Bronchial epithelial cell (primary cell): ENCODE measurements around the gene SAPCD2. TPM values are rescaled to one million over a fixed set of nuclear protein-coding genes. Genes with fewer than 3 reads are reported as not detected.
A peak's percentile ranks its signal among the peaks of the same experiment; 100 is the strongest.

ENCODE experiments used
- DNase-seq: peaks from one replicate; pipeline ENCODE4 v3.0.0-alpha.2; 2010; ENCODE audit warnings: low read depth
- FAIRE-seq: peaks from 2 replicates; lab custom pipeline; 2011; peaks lifted over from hg19 to GRCh38; lab: Jason Lieb, UNC
- H3K27me3 ChIP-seq: 2 replicates; pipeline ENCODE4 v1.5.1; 2011; ENCODE audit warnings: low read length; ENCODE audit not compliant: control insufficient read depth, insufficient read depth
- H3K36me3 ChIP-seq: 2 replicates; pipeline ENCODE4 v1.5.1; 2011; ENCODE audit warnings: low read length; ENCODE audit not compliant: control insufficient read depth, insufficient read depth
- H3K4me3 ChIP-seq: 2 replicates; pipeline ENCODE4 v1.5.1; 2011; ENCODE audit warnings: mild to moderate bottlenecking, low read depth, low read length, control low read depth
- total RNA-seq: library from RNA; depleted of rRNA; stranded (reverse); fragments of >200 nt; gene quantifications from 2 replicates; pipeline ENCODE4 v1.2.1, GENCODE V29; 2014
- TF ChIP-seq, protein P1 (sequence below): IDR thresholded peaks from 2 replicates; pipeline ENCODE4 v1.5.1; 2011; ENCODE audit warnings: mild to moderate bottlenecking, moderate library complexity, low read length, control low read depth, inconsistent platforms; ENCODE audit not compliant: insufficient read depth, severe bottlenecking

The SAPCD2 gene
- total RNA-seq, 1 donor from 2014 or later: 0.26 TPM

DNA sequence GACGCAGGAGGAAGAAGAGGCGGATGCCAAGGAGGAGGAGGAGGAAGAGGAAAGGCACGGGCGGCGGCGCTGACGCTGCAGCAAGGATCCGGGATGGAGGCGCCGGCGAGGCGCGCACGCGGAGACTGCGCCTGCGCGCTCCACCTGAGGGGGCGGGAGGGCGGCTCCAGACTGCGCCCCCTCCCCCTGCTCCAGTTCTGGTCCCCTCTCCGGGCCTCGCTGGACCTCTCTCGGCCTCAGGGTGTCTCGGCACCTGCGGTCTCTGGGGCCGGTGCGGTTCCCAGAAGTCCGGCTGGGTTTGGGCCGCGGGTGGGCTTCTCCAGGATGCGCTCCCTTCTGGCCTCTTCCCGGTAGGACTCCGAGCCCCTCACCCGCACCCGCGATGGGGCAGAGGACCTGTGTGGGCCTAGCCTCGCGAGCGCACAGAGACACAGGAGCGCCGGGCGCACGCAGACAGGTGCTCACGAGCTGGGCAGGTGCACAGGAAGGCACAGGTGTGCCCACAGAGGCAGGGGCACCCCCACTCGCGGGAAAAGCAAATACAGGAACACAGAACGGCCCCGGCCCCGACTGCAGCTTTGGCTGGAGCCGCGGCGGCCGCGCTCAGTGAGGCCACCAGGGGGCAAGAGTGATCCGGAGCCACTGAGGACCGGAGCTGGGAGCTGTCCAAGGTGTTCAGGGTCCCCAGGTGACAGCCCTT lies 24.1 kb downstream of the SAPCD2 start, which contains the start of gene NPDC1:
TSS of gene NPDC1 (minus strand) at position 90 of the 700 bp plus-strand sequence. CDS start 188 bp downstream, outside the sequence.
- Histone ChIP-seq H3K27me3 (peaks cover 4% of the 10 kb centered on the region), H3K36me3 (peaks cover 3% of the 10 kb centered on the region), H3K4me3 (peak within 1 kb of the TSS; percentile 63)
- TF ChIP-seq, protein P1, sequence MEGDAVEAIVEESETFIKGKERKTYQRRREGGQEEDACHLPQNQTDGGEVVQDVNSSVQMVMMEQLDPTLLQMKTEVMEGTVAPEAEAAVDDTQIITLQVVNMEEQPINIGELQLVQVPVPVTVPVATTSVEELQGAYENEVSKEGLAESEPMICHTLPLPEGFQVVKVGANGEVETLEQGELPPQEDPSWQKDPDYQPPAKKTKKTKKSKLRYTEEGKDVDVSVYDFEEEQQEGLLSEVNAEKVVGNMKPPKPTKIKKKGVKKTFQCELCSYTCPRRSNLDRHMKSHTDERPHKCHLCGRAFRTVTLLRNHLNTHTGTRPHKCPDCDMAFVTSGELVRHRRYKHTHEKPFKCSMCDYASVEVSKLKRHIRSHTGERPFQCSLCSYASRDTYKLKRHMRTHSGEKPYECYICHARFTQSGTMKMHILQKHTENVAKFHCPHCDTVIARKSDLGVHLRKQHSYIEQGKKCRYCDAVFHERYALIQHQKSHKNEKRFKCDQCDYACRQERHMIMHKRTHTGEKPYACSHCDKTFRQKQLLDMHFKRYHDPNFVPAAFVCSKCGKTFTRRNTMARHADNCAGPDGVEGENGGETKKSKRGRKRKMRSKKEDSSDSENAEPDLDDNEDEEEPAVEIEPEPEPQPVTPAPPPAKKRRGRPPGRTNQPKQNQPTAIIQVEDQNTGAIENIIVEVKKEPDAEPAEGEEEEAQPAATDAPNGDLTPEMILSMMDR: peak; percentile 95
- FAIRE-seq: no peak
- DNase-seq: peak; percentile 52

DNA sequence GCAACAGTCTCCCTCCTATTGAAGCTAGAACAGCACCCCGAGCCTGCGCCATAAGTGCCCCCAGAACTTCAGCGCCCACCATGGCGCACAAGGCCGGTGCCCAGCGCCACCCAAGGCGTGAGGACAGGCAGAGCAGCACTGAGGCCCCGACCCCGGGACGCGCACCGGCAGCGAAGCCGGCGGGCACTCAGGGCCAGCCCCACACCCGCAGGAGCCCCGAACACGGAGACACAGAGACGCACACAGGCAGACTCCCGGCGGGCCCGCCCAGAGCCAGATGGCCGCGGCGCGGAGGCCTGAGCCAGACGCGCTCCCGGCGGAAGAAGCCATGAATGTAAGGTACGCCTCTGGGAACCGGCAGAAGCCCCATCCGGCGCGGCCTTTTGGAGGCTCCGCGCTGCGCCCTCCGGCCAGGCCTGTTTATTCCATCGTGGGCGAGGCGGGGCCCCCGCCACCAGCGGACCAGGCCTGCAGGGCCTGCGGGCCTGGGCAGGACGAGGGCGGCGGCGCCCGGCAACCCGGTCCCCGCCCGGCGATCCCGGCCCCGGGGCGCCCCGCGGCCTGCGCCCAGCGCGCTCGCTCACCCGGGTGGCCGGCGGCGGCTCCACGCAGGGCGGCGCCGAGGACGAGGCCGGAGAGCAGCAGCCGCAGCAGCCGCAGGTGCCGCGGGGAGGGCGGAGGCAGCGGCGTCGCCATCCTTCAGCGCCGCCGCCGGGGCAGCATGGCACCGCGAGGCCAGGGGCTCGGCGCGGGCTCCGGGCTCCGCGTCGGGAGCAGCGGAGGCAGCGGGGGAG lies 24.9 kb downstream of the SAPCD2 start:
- TF ChIP-seq, protein P1: no peak
- Histone ChIP-seq H3K27me3 (peaks cover 4% of the 10 kb centered on the region), H3K36me3 (peaks cover 3% of the 10 kb centered on the region), H3K4me3 (peak overlapping the region; percentile 63)
- FAIRE-seq (no peak), DNase-seq (no peak)

DNA sequence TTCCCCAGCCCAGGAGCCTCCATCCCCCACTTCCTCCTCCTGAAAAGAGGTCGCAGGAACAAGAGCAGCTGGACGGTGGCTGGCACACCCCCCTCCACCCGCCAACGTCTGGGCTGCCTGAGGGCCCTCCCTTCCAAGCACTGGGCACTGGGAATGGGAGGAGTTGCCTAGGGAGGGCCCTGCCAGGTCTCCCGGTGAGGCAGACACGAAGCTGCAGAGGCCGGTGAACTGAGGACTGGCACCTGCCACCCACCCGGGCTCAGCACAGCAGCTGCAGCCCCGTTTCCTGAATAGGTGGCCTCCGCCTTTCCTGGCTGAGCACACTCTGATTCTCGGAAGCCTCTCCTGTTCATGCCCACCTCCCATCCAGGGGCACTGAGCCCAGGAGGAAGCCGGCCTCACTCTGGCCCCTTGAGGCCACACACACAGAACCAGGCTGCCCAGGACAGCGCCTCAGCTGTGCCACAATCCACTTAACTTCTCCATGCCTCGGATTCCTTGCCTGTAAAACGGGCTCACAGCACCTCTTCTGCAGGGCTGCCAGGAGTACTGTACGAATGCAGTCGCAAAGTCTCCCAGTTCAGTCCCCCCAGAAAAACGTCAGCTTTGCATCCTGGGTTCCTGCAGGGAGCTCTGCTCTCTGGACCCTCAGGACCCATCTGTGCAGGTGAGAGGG lies 25.7 kb downstream of the SAPCD2 start:
- peaks cover 4% of the 10 kb centered on the region for H3K36me3 ChIP-seq
- DNase-seq (no peak), FAIRE-seq (no peak)
- TF ChIP-seq, protein P1: no peak
- H3K27me3 ChIP-seq: peaks cover 4% of the 10 kb centered on the region
- peak overlapping the region; percentile 63 for H3K4me3 ChIP-seq

DNA sequence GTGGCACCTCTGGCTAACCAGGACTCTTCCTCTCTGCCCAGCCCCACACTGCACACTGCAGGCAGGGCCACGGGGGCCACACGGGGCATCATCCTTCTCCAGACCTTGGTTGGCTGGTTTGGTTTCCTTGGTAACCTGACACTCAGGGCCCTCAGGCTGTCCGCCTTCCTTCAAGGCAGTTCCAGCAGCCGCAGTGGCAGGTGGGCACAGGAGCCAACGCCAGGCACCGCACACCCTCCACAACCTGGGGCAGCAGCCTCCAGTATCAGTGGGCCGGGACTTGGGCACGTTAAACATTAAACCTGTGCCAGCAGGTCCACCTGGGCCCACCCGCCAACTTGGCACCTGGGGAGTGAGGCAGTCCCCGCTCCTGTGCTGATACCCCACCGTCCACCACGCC lies 26.3 kb downstream of the SAPCD2 start:
- H3K27me3 ChIP-seq: peaks cover 4% of the 10 kb centered on the region
- no peak for FAIRE-seq
- TF ChIP-seq, protein P1: no peak
- no peak overlapping the region for H3K4me3 ChIP-seq
- H3K36me3 ChIP-seq: peaks cover 4% of the 10 kb centered on the region
- DNase-seq: no peak

DNA sequence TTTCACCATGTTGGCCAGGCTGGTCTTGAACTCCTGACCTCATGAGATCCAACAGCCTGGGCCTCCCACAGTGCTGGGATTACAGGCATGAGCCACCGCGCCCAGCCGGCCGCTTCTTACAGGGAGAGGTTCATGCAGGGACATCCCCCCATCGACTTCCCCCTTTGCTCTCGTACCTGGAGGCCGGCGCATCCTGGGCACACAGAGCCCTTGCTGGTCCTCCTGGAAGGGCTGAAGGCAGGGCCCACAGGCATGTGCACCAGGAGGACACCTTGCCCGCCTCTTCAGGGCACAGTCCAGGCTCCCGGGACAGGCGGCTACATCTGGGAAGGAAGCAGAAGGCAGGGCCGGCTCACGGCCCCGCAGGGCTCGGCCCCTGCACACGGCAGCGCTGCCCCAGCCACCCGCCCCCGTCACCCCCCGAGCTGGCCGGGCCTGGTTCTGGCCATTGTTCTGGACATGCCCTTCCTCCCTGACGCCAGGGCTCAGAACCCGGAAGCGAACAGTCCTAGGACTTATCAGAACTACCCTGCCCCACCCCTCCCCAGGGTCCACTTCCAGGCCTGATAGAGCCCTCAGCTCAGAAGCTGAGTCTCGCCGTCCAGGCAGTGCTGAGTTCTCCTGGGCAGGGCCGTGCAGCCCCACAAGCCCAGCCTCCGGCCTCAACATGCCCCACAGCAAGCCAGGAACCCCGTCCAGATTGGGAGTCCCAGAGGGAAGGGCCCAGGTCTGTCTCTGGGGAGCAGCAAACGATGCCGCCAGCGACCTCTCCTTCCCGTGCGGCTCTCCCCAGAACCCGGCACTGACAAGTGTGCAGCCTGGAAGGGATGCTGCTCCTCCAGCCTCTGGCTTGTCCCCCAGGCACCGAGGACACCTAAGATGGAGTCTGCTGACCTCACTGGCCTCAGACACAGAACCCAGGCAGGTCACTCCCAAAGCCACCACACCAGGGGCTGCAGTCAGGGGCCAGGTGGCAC lies 27.3 kb downstream of the SAPCD2 start:
- peaks cover 4% of the 10 kb centered on the region for H3K27me3 ChIP-seq
- no peak for FAIRE-seq
- TF ChIP-seq, protein P1: no peak
- DNase-seq: no peak
- H3K36me3 ChIP-seq: peaks cover 6% of the 10 kb centered on the region
- H3K4me3 ChIP-seq: no peak overlapping the region
